ENCODE data around the gene QRFP.

QRFP gene

GRCh38 chr9:130933114-130934046, 36.8 kb upstream of the QRFP start:
- no peak for DNase-seq

- no peak for DNase-seq
Observed at GRCh38 chr9:130932255-130933079, 35.9 kb upstream of the QRFP start.

GRCh38 chr9:130931508-130932254, 35.1 kb upstream of the QRFP start:
- DNase-seq: no peak

- DNase-seq: no peak
Observed at GRCh38 chr9:130930804-130931349, 34.3 kb upstream of the QRFP start.

GRCh38 chr9:130930132-130930803, 33.7 kb upstream of the QRFP start:
- no peak for DNase-seq

GRCh38 chr9:130929571-130930038, 33.0 kb upstream of the QRFP start:
- DNase-seq: no peak

GRCh38 chr9:130927995-130928900, 31.6 kb upstream of the QRFP start:
- no peak for DNase-seq

GRCh38 chr9:130927338-130927737, 30.7 kb upstream of the QRFP start:
- no peak for DNase-seq

GRCh38 chr9:130925050-130925678, 28.6 kb upstream of the QRFP start:
- DNase-seq: no peak

- DNase-seq: no peak
Observed at GRCh38 chr9:130924448-130924788, 27.8 kb upstream of the QRFP start.

- DNase-seq: no peak
Observed at GRCh38 chr9:130923611-130924447, 27.2 kb upstream of the QRFP start.

GRCh38 chr9:130922893-130923610, 26.4 kb upstream of the QRFP start:
- no peak for DNase-seq

- no peak for DNase-seq
Observed at GRCh38 chr9:130921989-130922892, 25.6 kb upstream of the QRFP start.

GRCh38 chr9:130921300-130921988, 24.8 kb upstream of the QRFP start:
- DNase-seq: no peak

GRCh38 chr9:130920762-130921299, 24.2 kb upstream of the QRFP start:
- no peak for DNase-seq

GRCh38 chr9:130920233-130920632, 23.6 kb upstream of the QRFP start:
- DNase-seq: no peak
